Stimulated activated CD4-positive, alpha-beta T cell treated with anti-CD3 and anti-CD28 coated beads, Interleukin-1b, Interleukin-23, amount 100 ng/mL, for 24 hours (primary cell): ENCODE measurements around the gene STPG4.

ENCODE experiments used
- DNase-seq, 4 experiments: peaks; one replicate each; pipeline ENCODE4 v3.0.0-alpha.2; 2020; ENCODE audit warnings: low read depth in 4 of 4, low spot score in 1 of 4

STPG4 gene

GRCh38 chr2:47037678-47038077, 117.4 kb downstream of the STPG4 start:
- DNase-seq = no peak
